Activated CD4-positive, alpha-beta T cell treated with anti-CD3 and anti-CD28 coated beads, Interleukin-2, amount 10 ng/mL, durations not matched to agents 7 days and 5 days (primary cell): ENCODE results near the gene FRY. TPM values are rescaled to one million over a fixed set of nuclear protein-coding genes. Genes with fewer than 3 reads are reported as not detected.

Experiments
- CTCF ChIA-PET: fragments of 350-600 bp; sonication (Branson Sonifier 250); formaldehyde crosslinking; loops from one replicate; lab custom pipeline; 2021; ENCODE audit warnings: antibody characterized with exemption; lab: Charles Lee
- POLR2A ChIA-PET: fragments of 350-600 bp; sonication (Branson Sonifier 250); formaldehyde crosslinking; loops from one replicate; lab custom pipeline; 2021; ENCODE audit warnings: antibody characterized with exemption; lab: Charles Lee
- DNase-seq: peaks from one replicate; pipeline ENCODE4 v3.0.0-alpha.2; 2020
- H3K27ac Mint-ChIP-seq: one replicate; pipeline ENCODE4 v1.8.0; 2021; ENCODE audit warnings: mild to moderate bottlenecking, moderate library complexity, mixed read lengths
- H3K27me3 Mint-ChIP-seq: one replicate; pipeline ENCODE4 v1.8.0; 2021; ENCODE audit warnings: mixed read lengths
- H3K36me3 Mint-ChIP-seq: one replicate; pipeline ENCODE4 v1.8.0; 2021; ENCODE audit warnings: low read depth, mixed read lengths
- H3K4me1 Mint-ChIP-seq: one replicate; pipeline ENCODE4 v1.8.0; 2021; ENCODE audit warnings: mixed read lengths
- H3K4me3 Mint-ChIP-seq: one replicate; pipeline ENCODE4 v1.8.0; 2021; ENCODE audit warnings: mild to moderate bottlenecking, moderate library complexity, mixed read lengths
- H3K9me3 Mint-ChIP-seq: one replicate; pipeline ENCODE4 v1.8.0; 2021; ENCODE audit warnings: mixed read lengths
- total RNA-seq, 2 experiments: library from RNA; stranded (reverse); gene quantifications; one replicate each; pipeline ENCODE4 v1.2.3, GENCODE V29; 2021

Gene FRY
- total RNA-seq, 2 experiments from 2014 or later = 12.0 to 14.3 TPM

GRCh38 chr13:32127691-32128090, 96.1 kb downstream of the FRY start:
- peaks cover 1% of the 10 kb centered on the region for H3K9me3 Mint-ChIP-seq
- peaks cover 1% of the 10 kb centered on the region for H3K36me3 Mint-ChIP-seq
- ChIA-PET CTCF (no interaction called here), POLR2A (no interaction called here)
- H3K27me3 Mint-ChIP-seq = no peaks in the 10 kb centered on the region
- H3K4me1 Mint-ChIP-seq = no peaks in the 10 kb centered on the region
- H3K27ac Mint-ChIP-seq = no peak overlapping the region
- no peak overlapping the region for H3K4me3 Mint-ChIP-seq
- no peak for DNase-seq

- ChIA-PET POLR2A (no interaction called here), CTCF (no interaction called here)
- H3K27ac Mint-ChIP-seq = no peak overlapping the region
- no peak for DNase-seq
- H3K4me3 Mint-ChIP-seq = no peak overlapping the region
- no peaks in the 10 kb centered on the region for H3K36me3 Mint-ChIP-seq
- no peaks in the 10 kb centered on the region for H3K27me3 Mint-ChIP-seq
- no peaks in the 10 kb centered on the region for H3K4me1 Mint-ChIP-seq
- H3K9me3 Mint-ChIP-seq = no peaks in the 10 kb centered on the region
Measured at GRCh38 chr13:32134241-32135055, 102.9 kb downstream of the FRY start.

GRCh38 chr13:32135056-32135390, 103.4 kb downstream of the FRY start:
- H3K27me3 Mint-ChIP-seq = no peaks in the 10 kb centered on the region
- no peak overlapping the region for H3K27ac Mint-ChIP-seq
- no peaks in the 10 kb centered on the region for H3K36me3 Mint-ChIP-seq
- H3K4me1 Mint-ChIP-seq = no peaks in the 10 kb centered on the region
- ChIA-PET POLR2A (no interaction called here), CTCF (no interaction called here)
- no peak for DNase-seq
- H3K9me3 Mint-ChIP-seq = no peaks in the 10 kb centered on the region
- no peak overlapping the region for H3K4me3 Mint-ChIP-seq

- ChIA-PET POLR2A (no interaction called here), CTCF (no interaction called here)
- H3K36me3 Mint-ChIP-seq = no peaks in the 10 kb centered on the region
- no peaks in the 10 kb centered on the region for H3K27me3 Mint-ChIP-seq
- no peak overlapping the region for H3K4me3 Mint-ChIP-seq
- DNase-seq = no peak
- H3K27ac Mint-ChIP-seq = no peak overlapping the region
- H3K4me1 Mint-ChIP-seq = no peaks in the 10 kb centered on the region
- H3K9me3 Mint-ChIP-seq = no peaks in the 10 kb centered on the region
Measured at GRCh38 chr13:32135655-32136054, 104.1 kb downstream of the FRY start.

- DNase-seq = no peak
- Mint-ChIP-seq H3K27me3 (no peaks in the 10 kb centered on the region), H3K9me3 (no peaks in the 10 kb centered on the region), H3K27ac (no peak overlapping the region), H3K4me1 (no peaks in the 10 kb centered on the region), H3K4me3 (no peak overlapping the region), H3K36me3 (no peaks in the 10 kb centered on the region)
- CTCF ChIA-PET = no interaction called here
- POLR2A ChIA-PET = no interaction called here
Measured at GRCh38 chr13:32136061-32136460, 104.5 kb downstream of the FRY start.

GRCh38 chr13:32136716-32137115, 105.1 kb downstream of the FRY start:
- POLR2A ChIA-PET = no interaction called here
- no peak for DNase-seq
- no peak overlapping the region for H3K27ac Mint-ChIP-seq
- H3K27me3 Mint-ChIP-seq = no peaks in the 10 kb centered on the region
- H3K4me3 Mint-ChIP-seq = no peak overlapping the region
- no peaks in the 10 kb centered on the region for H3K9me3 Mint-ChIP-seq
- CTCF ChIA-PET = no interaction called here
- H3K36me3 Mint-ChIP-seq = no peaks in the 10 kb centered on the region
- no peaks in the 10 kb centered on the region for H3K4me1 Mint-ChIP-seq

GRCh38 chr13:32139251-32139650, 107.7 kb downstream of the FRY start:
- no peaks in the 10 kb centered on the region for H3K27me3 Mint-ChIP-seq
- H3K4me3 Mint-ChIP-seq = no peak overlapping the region
- H3K36me3 Mint-ChIP-seq = no peaks in the 10 kb centered on the region
- H3K9me3 Mint-ChIP-seq = no peaks in the 10 kb centered on the region
- CTCF ChIA-PET = no interaction called here
- POLR2A ChIA-PET = no interaction called here
- H3K27ac Mint-ChIP-seq = no peak overlapping the region
- no peaks in the 10 kb centered on the region for H3K4me1 Mint-ChIP-seq
- no peak for DNase-seq

GRCh38 chr13:32140109-32140508, 108.5 kb downstream of the FRY start:
- CTCF ChIA-PET = no interaction called here
- no peaks in the 10 kb centered on the region for H3K27me3 Mint-ChIP-seq

GRCh38 chr13:32141462-32141861, 109.9 kb downstream of the FRY start:
- H3K4me1 Mint-ChIP-seq = no peaks in the 10 kb centered on the region
- H3K27me3 Mint-ChIP-seq = no peaks in the 10 kb centered on the region
- DNase-seq = no peak
- CTCF ChIA-PET = no interaction called here
- no peak overlapping the region for H3K4me3 Mint-ChIP-seq
- no peaks in the 10 kb centered on the region for H3K36me3 Mint-ChIP-seq
- POLR2A ChIA-PET = no interaction called here
- H3K9me3 Mint-ChIP-seq = no peaks in the 10 kb centered on the region
- no peak overlapping the region for H3K27ac Mint-ChIP-seq

More at GRCh38 chr13:32140109-32140508, 108.5 kb downstream of the FRY start:
- POLR2A ChIA-PET = no interaction called here
- H3K4me3 Mint-ChIP-seq = no peak overlapping the region
- DNase-seq = no peak
- H3K27ac Mint-ChIP-seq = no peak overlapping the region
- H3K4me1 Mint-ChIP-seq = no peaks in the 10 kb centered on the region
- no peaks in the 10 kb centered on the region for H3K36me3 Mint-ChIP-seq
- no peaks in the 10 kb centered on the region for H3K9me3 Mint-ChIP-seq

GRCh38 chr13:32142115-32142514, 110.5 kb downstream of the FRY start:
- no peak overlapping the region for H3K27ac Mint-ChIP-seq
- ChIA-PET POLR2A (no interaction called here), CTCF (no interaction called here)
- H3K36me3 Mint-ChIP-seq = no peaks in the 10 kb centered on the region
- H3K4me1 Mint-ChIP-seq = no peaks in the 10 kb centered on the region
- H3K27me3 Mint-ChIP-seq = no peaks in the 10 kb centered on the region
- no peaks in the 10 kb centered on the region for H3K9me3 Mint-ChIP-seq
- no peak overlapping the region for H3K4me3 Mint-ChIP-seq
- no peak for DNase-seq

GRCh38 chr13:32142956-32143375, 111.4 kb downstream of the FRY start:
- no peak overlapping the region for H3K27ac Mint-ChIP-seq
- H3K36me3 Mint-ChIP-seq = no peaks in the 10 kb centered on the region
- H3K27me3 Mint-ChIP-seq = no peaks in the 10 kb centered on the region
- POLR2A ChIA-PET = no interaction called here
- no peak overlapping the region for H3K4me3 Mint-ChIP-seq
- H3K9me3 Mint-ChIP-seq = no peaks in the 10 kb centered on the region
- no peaks in the 10 kb centered on the region for H3K4me1 Mint-ChIP-seq
- no peak for DNase-seq
- CTCF ChIA-PET = no interaction called here

- Mint-ChIP-seq H3K4me3 (no peak overlapping the region), H3K27me3 (no peaks in the 10 kb centered on the region), H3K9me3 (no peaks in the 10 kb centered on the region), H3K36me3 (no peaks in the 10 kb centered on the region), H3K4me1 (no peaks in the 10 kb centered on the region), H3K27ac (no peak overlapping the region)
- DNase-seq = no peak
- ChIA-PET CTCF (no interaction called here), POLR2A (no interaction called here)
Measured at GRCh38 chr13:32147193-32147592, 115.6 kb downstream of the FRY start.

- no peak overlapping the region for H3K4me3 Mint-ChIP-seq
- H3K36me3 Mint-ChIP-seq = no peaks in the 10 kb centered on the region
- H3K9me3 Mint-ChIP-seq = no peaks in the 10 kb centered on the region
- no peaks in the 10 kb centered on the region for H3K4me1 Mint-ChIP-seq
- no peaks in the 10 kb centered on the region for H3K27me3 Mint-ChIP-seq
- no peak overlapping the region for H3K27ac Mint-ChIP-seq
- no peak for DNase-seq
- POLR2A ChIA-PET = no interaction called here
- CTCF ChIA-PET = no interaction called here
Measured at GRCh38 chr13:32147976-32148375, 116.4 kb downstream of the FRY start.

GRCh38 chr13:32150239-32150638, 118.7 kb downstream of the FRY start:
- H3K9me3 Mint-ChIP-seq = no peaks in the 10 kb centered on the region
- no peaks in the 10 kb centered on the region for H3K27me3 Mint-ChIP-seq
- no peaks in the 10 kb centered on the region for H3K36me3 Mint-ChIP-seq
- ChIA-PET CTCF (no interaction called here), POLR2A (no interaction called here)
- H3K27ac Mint-ChIP-seq = no peak overlapping the region
- DNase-seq = no peak
- H3K4me1 Mint-ChIP-seq = no peaks in the 10 kb centered on the region
- H3K4me3 Mint-ChIP-seq = no peak overlapping the region
